NCI-H1694 treated with DMSO at 0.1 percent for 48 hours (cell line): ENCODE data around the gene ZSWIM6.
"Not testable (repeated sequence)": the region's sequence is repeated elsewhere in the genome, so short reads cannot be mapped to it uniquely, and the experiment has no call there.

ENCODE experiments used
- DNase-seq: peaks from one replicate; lab custom pipeline; 2025; lab: John Stamatoyannopoulos, UW

The ZSWIM6 gene

GRCh38 chr5:61363401-61364114 is 31.5 kb downstream of the ZSWIM6 start:
- no peak for DNase-seq

GRCh38 chr5:61366497-61367240 is 34.6 kb downstream of the ZSWIM6 start:
- no peak for DNase-seq

- DNase-seq, result no peak
Measured at GRCh38 chr5:61370506-61370905, 38.4 kb downstream of the ZSWIM6 start.

DNA sequence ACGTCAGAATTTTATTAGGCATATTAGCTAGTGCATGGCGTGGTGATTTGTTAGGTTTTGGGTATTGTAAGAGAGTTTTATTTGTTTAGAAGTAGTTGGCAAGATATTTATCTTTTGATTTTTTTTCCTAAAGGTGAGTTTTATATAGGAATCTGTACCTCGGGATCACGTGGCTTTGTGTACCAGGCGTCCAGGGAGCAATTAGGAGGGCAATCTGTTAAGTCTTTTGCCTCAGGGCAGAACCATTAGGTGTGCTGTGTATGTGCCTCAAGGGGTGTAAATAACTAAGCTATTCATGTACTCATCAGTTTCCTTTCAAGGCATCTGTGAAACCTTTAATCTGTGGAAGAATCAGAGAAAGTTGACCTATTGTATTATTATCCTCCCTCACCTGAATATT is 39.4 kb downstream of the ZSWIM6 start:
- no peak for DNase-seq

- no peak for DNase-seq
Measured at GRCh38 chr5:61379677-61380076, 47.6 kb downstream of the ZSWIM6 start.

- DNase-seq, result no peak
Measured at GRCh38 chr5:61381968-61382367, 49.9 kb downstream of the ZSWIM6 start.

DNA sequence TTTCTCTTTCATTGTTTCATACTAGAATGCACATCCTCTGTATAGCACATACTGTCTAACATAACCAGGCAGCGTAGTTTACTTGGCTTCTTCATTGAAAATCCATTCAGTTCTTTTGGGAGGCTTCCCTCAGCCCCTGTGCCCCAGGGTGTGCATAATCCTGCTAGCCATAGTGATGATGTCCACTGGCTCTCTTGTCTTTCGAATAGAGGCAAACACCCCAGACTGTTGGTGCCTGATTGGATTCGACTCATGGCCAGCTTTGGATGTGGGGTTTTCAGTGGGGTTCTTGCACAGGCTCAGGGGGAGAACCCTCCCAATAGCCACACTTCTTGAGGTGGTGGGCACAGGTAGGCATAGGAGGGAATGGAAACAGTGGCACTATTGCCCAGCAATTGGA is 53.6 kb downstream of the ZSWIM6 start:
- no peak for DNase-seq

DNA sequence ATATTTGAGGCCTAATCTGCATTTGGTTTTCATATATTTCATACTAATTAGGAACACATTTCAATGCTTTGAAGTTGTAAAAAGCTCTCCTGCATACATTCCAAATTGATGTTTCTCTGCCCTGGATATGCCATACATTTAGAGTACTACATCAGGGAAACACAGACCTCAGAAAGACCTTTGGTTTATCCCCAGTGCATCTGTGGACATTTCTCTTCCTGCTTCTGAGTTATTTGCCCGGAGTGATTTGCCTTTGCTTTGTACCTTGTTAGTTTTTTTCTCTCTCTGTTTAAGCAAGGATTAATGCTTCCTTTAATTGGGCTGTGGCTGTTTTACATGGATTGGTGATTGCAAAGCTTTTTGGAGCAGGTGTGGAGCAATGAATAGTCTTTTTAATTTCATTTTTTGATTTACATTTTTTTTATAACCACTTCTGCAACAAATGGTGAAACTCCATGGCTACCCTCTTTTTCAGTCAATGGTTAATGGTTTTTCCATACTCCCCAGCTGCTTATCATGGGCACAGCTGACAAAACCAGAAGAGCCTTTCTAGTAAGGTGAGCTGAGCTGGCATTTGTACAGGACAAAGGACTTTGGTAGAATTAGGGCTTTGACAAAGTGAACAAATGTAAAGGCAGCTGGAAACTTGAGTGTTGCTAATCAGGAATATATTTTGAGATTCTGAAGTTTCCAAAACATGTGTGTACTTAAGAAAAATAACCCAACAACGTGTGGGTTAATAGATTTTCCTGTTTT is 54.2 kb downstream of the ZSWIM6 start:
- DNase-seq, result no peak

- no peak for DNase-seq
Measured at GRCh38 chr5:61389609-61390008, 57.6 kb downstream of the ZSWIM6 start.

DNA sequence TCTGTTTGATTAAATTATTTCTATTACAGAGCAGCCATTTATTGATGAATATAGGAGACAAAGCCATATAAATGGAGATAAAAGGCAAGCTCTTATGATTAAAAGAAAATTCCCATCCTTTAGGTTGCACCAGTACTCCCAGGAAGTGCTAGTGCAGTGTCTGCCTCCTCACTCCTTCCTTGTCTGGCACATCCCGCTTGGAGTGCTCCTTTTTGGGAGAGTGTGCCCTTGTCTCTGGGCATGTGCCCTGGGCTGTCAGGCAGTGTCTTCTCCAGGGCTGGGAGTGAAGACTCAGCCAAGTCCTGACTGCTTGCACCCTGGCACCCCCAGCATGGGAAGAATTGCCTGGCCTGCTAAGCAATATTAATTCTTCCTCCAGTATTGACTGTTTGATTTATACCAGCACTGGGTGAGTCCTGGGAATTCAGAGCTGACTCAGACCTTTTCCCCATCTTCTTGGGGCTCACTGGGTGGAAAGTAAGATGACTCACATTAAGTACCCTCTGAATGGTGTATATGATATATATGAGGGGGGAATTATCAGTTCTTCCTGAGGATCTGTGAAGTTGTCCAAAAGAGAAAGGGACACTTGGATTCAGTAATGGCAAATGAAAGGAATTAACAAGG is 62.1 kb downstream of the ZSWIM6 start:
- no peak for DNase-seq

DNA sequence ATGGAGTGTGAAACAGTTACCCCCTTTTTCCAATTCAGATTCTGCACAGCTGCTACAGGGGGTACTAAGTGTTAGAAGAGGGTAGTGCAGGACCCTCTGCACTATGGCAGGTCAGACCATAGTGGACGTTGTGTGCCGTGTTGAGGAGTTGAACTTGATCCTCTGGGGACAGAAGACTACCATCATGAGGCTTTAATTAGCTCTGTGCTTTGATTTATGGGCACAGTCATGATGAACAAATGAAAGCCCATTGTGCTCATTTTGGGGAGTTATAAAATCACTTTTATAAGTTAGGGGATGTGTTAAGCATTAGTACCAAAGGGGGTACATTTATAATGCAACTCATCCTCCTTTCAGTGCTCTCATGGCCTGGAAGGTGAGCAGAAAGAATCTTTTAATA is 62.7 kb downstream of the ZSWIM6 start:
- DNase-seq, result no peak

GRCh38 chr5:61397238-61397637 is 65.2 kb downstream of the ZSWIM6 start:
- no peak for DNase-seq

- no peak for DNase-seq
Measured at GRCh38 chr5:61397937-61398336, 65.9 kb downstream of the ZSWIM6 start.

- DNase-seq, result no peak
Measured at GRCh38 chr5:61398440-61398839, 66.4 kb downstream of the ZSWIM6 start.

DNA sequence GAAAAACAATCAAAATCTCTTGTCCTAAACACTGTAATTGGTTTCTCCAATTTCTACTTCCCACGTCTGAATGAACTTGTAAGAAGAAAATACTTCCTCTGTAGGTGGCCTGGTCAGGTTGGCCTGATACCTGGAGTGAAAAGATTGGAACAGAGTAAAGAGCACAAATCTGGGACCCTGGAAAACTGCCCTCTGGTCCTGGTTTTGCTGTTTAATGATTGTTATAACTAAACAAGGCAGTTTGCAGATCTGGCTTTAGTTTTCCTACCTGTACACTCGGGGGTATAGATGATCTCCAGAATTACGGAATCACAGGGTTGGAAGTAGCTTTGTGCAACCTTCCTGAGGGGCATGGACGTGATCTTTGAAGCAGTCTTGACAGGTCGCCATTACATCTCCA is 67.6 kb downstream of the ZSWIM6 start:
- no peak for DNase-seq

DNA sequence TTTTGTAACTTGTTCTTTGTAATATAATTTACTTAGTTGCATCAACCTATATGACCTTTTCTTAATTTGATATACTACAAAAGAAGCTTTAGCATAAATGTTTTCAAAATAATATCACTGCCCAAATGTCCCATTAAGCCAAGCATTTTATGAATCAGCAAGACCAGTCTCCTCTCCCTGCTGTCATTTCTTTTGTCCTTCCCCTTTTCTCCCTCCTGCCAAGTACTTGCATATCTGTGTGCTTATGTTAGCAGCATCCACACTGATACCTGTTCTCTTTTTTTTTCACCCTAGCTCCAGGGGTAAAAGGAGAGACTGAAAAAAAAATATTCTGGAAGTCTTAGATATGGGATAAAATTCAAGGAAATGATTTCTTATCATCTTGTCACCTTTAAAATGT is 69.7 kb downstream of the ZSWIM6 start:
- no peak for DNase-seq

GRCh38 chr5:61402244-61402823 is 70.3 kb downstream of the ZSWIM6 start:
- DNase-seq, result no peak

GRCh38 chr5:61402970-61403900 is 71.2 kb downstream of the ZSWIM6 start:
- DNase-seq, result no peak

GRCh38 chr5:61405511-61406295 is 73.6 kb downstream of the ZSWIM6 start:
- DNase-seq, result no peak

DNA sequence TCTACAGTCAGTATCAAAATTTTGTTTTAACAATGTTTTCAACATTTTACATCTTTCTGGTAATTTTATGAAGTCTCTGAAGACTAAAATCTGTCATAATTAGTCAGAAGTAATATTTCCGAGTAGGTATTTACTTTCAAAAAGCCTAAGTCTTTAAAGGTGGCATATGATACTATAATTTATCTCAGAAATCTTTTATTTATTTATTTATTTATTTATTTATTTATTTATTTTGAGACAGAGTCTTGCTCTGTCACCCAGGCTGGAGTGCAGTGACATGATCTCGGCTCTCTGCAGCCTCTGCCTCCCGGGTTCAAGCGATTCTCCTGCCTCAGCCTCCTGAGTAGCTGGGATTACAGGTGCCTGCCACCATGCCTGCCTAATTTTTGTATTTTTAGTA is 74.4 kb downstream of the ZSWIM6 start:
- DNase-seq, result not testable (repeated sequence)
